ENCODE measurements around the gene ANKRD40CL.

Gene ANKRD40CL

GRCh38 chr17:50779747-50780353, 12.5 kb upstream of the ANKRD40CL start:
- TF ChIP-seq, protein P1, sequence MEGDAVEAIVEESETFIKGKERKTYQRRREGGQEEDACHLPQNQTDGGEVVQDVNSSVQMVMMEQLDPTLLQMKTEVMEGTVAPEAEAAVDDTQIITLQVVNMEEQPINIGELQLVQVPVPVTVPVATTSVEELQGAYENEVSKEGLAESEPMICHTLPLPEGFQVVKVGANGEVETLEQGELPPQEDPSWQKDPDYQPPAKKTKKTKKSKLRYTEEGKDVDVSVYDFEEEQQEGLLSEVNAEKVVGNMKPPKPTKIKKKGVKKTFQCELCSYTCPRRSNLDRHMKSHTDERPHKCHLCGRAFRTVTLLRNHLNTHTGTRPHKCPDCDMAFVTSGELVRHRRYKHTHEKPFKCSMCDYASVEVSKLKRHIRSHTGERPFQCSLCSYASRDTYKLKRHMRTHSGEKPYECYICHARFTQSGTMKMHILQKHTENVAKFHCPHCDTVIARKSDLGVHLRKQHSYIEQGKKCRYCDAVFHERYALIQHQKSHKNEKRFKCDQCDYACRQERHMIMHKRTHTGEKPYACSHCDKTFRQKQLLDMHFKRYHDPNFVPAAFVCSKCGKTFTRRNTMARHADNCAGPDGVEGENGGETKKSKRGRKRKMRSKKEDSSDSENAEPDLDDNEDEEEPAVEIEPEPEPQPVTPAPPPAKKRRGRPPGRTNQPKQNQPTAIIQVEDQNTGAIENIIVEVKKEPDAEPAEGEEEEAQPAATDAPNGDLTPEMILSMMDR (IDR thresholded peaks at IDR 0.05; ENCODE audit: control insufficient read depth, extremely low read depth, insufficient read depth): no peak

GRCh38 chr17:50778988-50779387, 11.7 kb upstream of the ANKRD40CL start:
- TF ChIP-seq, protein P1 (IDR thresholded peaks at IDR 0.05; ENCODE audit: control insufficient read depth, extremely low read depth, insufficient read depth): no peak

More at GRCh38 chr17:50779747-50780353, 12.5 kb upstream of the ANKRD40CL start:
- no peak overlapping the region for H3K4me3 ChIP-seq (ENCODE audit: low read depth, low read length)
- DNase-seq (ENCODE audit: low read depth): no peak

DNA sequence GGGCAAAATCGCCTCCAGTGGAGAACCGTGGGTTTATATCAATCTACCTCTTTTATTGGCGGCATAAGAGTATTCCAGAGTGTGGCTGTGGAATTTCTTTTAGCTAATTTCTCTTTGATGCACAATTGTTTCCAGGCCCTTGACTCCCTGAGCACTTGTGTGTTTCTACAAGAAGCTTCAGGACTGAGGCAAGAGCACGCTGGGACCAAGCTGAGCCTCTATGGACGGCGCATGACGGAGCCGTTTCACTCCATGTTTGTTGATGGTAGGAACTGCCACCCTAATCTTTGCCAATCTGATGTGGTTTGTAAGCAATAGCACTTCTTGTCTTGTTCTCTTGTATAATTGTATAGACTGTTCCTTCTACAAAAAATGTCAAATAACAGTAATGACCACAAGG, 11.2 kb upstream of the ANKRD40CL start:
- TF ChIP-seq, protein P1 (IDR thresholded peaks at IDR 0.05; ENCODE audit: control insufficient read depth, extremely low read depth, insufficient read depth): no peak
- DNase-seq (ENCODE audit: low read depth): no peak
- H3K4me3 ChIP-seq (ENCODE audit: low read depth, low read length): no peak overlapping the region

More at GRCh38 chr17:50778988-50779387, 11.7 kb upstream of the ANKRD40CL start:
- DNase-seq (ENCODE audit: low read depth): no peak
- H3K4me3 ChIP-seq (ENCODE audit: low read depth, low read length): no peak overlapping the region

GRCh38 chr17:50775926-50776325, 8.6 kb upstream of the ANKRD40CL start:
- TF ChIP-seq, protein P1 (IDR thresholded peaks at IDR 0.05; ENCODE audit: control insufficient read depth, extremely low read depth, insufficient read depth): no peak
- DNase-seq (ENCODE audit: low read depth): no peak
- H3K4me3 ChIP-seq (ENCODE audit: low read depth, low read length): no peak overlapping the region

- no peak overlapping the region for H3K4me3 ChIP-seq (ENCODE audit: low read depth, low read length)
- TF ChIP-seq, protein P1 (IDR thresholded peaks at IDR 0.05; ENCODE audit: control insufficient read depth, extremely low read depth, insufficient read depth): no peak
- no peak for DNase-seq (ENCODE audit: low read depth)
Measured at GRCh38 chr17:50774225-50774803, 7.0 kb upstream of the ANKRD40CL start.

GRCh38 chr17:50771991-50772785, 4.9 kb upstream of the ANKRD40CL start:
- no peak for DNase-seq (ENCODE audit: low read depth)
- TF ChIP-seq, protein P1 (IDR thresholded peaks at IDR 0.05; ENCODE audit: control insufficient read depth, extremely low read depth, insufficient read depth): no peak

More at GRCh38 chr17:50771991-50772785, 4.9 kb upstream of the ANKRD40CL start:
- no peak overlapping the region for H3K4me3 ChIP-seq (ENCODE audit: low read depth, low read length)
